Measurements from ENCODE around the gene ROCK1. TPM values are rescaled to one million over a fixed set of nuclear protein-coding genes. Genes with fewer than 3 reads are reported as not detected.

ROCK1 gene
- total RNA-seq, 1 donor from 2014 or later = 68.2 TPM

GRCh38 chr18:21000667-21001066, 110.9 kb downstream of the ROCK1 start:
- H3K27ac Mint-ChIP-seq = no peak overlapping the region

GRCh38 chr18:20997371-20997770, 114.2 kb downstream of the ROCK1 start:
- ChIA-PET POLR2A (no interaction called here), CTCF (no interaction called here)
- Mint-ChIP-seq H3K9me3 (no peaks in the 10 kb centered on the region), H3K27me3 (no peaks in the 10 kb centered on the region), H3K27ac (no peak overlapping the region), H3K4me3 (no peak overlapping the region), H3K36me3 (ENCODE audit: low read depth) (peaks cover 80% of the 10 kb centered on the region), H3K4me1 (peaks cover 17% of the 10 kb centered on the region)
- no peak for TF ChIP-seq CTCF (IDR thresholded peaks at IDR 0.05)
- intact Hi-C loops (cut with micrococcal nuclease) = no loop called here
- ATAC-seq (ENCODE audit: low read depth) (no peak), DNase-seq (no peak)

More at GRCh38 chr18:21000667-21001066, 110.9 kb downstream of the ROCK1 start:
- H3K4me1 Mint-ChIP-seq = peaks cover 17% of the 10 kb centered on the region
- ChIA-PET POLR2A (interaction anchor here (0.6 kb wide), 1 partner anchor 713 kb away, joined by 3 read pairs; no protein-coding TSS in a partner anchor), CTCF (no interaction called here)
- H3K9me3 Mint-ChIP-seq = no peaks in the 10 kb centered on the region
- ATAC-seq (ENCODE audit: low read depth) (no peak), DNase-seq (no peak)
- intact Hi-C loops (cut with micrococcal nuclease) = loop anchor here (5.0 kb wide), 1 partner anchor 767 kb away; no protein-coding TSS in a partner anchor
- H3K27me3 Mint-ChIP-seq = no peaks in the 10 kb centered on the region
- no peak overlapping the region for H3K4me3 Mint-ChIP-seq
- peaks cover 86% of the 10 kb centered on the region for H3K36me3 Mint-ChIP-seq (ENCODE audit: low read depth)
- no peak for TF ChIP-seq CTCF (IDR thresholded peaks at IDR 0.05)

- no peak overlapping the region for H3K4me3 Mint-ChIP-seq
- ChIA-PET POLR2A (no interaction called here), CTCF (no interaction called here)
- intact Hi-C loops (cut with micrococcal nuclease) = no loop called here
- H3K27ac Mint-ChIP-seq = peak overlapping the region; percentile 9
- no peaks in the 10 kb centered on the region for H3K27me3 Mint-ChIP-seq
- H3K36me3 Mint-ChIP-seq (ENCODE audit: low read depth) = peaks cover 78% of the 10 kb centered on the region
- no peak for TF ChIP-seq CTCF (IDR thresholded peaks at IDR 0.05)
- DNase-seq = no peak
- H3K4me1 Mint-ChIP-seq = peaks cover 17% of the 10 kb centered on the region
- no peaks in the 10 kb centered on the region for H3K9me3 Mint-ChIP-seq
- no peak for ATAC-seq (ENCODE audit: low read depth)
Measured at GRCh38 chr18:20996418-20996817, 115.2 kb downstream of the ROCK1 start.

GRCh38 chr18:20988726-20989125, 122.9 kb downstream of the ROCK1 start:
- Mint-ChIP-seq H3K36me3 (ENCODE audit: low read depth) (peaks cover 78% of the 10 kb centered on the region), H3K4me3 (no peak overlapping the region), H3K27ac (no peak overlapping the region), H3K4me1 (no peaks in the 10 kb centered on the region), H3K27me3 (no peaks in the 10 kb centered on the region), H3K9me3 (no peaks in the 10 kb centered on the region)
- ATAC-seq (ENCODE audit: low read depth) (no peak), DNase-seq (no peak)
- intact Hi-C loops (cut with micrococcal nuclease) = no loop called here
- TF ChIP-seq CTCF (IDR thresholded peaks at IDR 0.05) = no peak
- CTCF ChIA-PET = no interaction called here
- POLR2A ChIA-PET = no interaction called here

GRCh38 chr18:20975077-20975476, 136.5 kb downstream of the ROCK1 start:
- POLR2A ChIA-PET = no interaction called here
- TF ChIP-seq CTCF (IDR thresholded peaks at IDR 0.05) = no peak
- peaks cover 74% of the 10 kb centered on the region for H3K36me3 Mint-ChIP-seq (ENCODE audit: low read depth)
- no peak overlapping the region for H3K27ac Mint-ChIP-seq
- no peak for DNase-seq
- ATAC-seq (ENCODE audit: low read depth) = no peak
- no peaks in the 10 kb centered on the region for H3K9me3 Mint-ChIP-seq
- CTCF ChIA-PET = no interaction called here
- intact Hi-C loops (cut with micrococcal nuclease) = no loop called here
- H3K27me3 Mint-ChIP-seq = no peaks in the 10 kb centered on the region
- no peak overlapping the region for H3K4me3 Mint-ChIP-seq
- H3K4me1 Mint-ChIP-seq = no peaks in the 10 kb centered on the region
